Right ventricle myocardium inferior (tissue), 1 donor: ENCODE measurements around the gene RABL6. TPM values are rescaled to one million over a fixed set of nuclear protein-coding genes. Genes with fewer than 3 reads are reported as not detected.
"Not testable (repeated sequence)": the region's sequence is repeated elsewhere in the genome, so short reads cannot be mapped to it uniquely, and the experiment has no call there.

Source experiments
- ATAC-seq: fragments of 200-7000 bp; cut with Tn5 transposase; one replicate; pipeline ENCODE4 v1.9.1; 2020; ENCODE audit warnings: mild to moderate bottlenecking, moderate library complexity
- DNase-seq: peaks from one replicate; pipeline ENCODE4 v3.0.0; 2021; ENCODE audit errors: missing footprints
- intact Hi-C: fragments of 100-400 bp; cut with DNase I; formaldehyde crosslinking; loops from one replicate; pipeline ENCODE4 v1.11.0; 2022
- total RNA-seq: library from RNA; stranded (reverse); fragmentation: NEBNext Ultra II Directional; extraction: Animal tissue kit (Norgen Biotek cat#: 25700); gene quantifications from one replicate; pipeline ENCODE4 v1.2.1, GENCODE V29; 2021
- donor health status: DM: no; HTN: yes; CAD: no; lungs with severe emphysema.

Gene RABL6
- total RNA-seq, 1 donor from 2014 or later = 69.5 TPM

- DNase-seq = peak; percentile 28
- intact Hi-C loops = no loop called here
- no peak for ATAC-seq
Observed at GRCh38 chr9:136827794-136828473, 20.2 kb downstream of the RABL6 start.

DNA sequence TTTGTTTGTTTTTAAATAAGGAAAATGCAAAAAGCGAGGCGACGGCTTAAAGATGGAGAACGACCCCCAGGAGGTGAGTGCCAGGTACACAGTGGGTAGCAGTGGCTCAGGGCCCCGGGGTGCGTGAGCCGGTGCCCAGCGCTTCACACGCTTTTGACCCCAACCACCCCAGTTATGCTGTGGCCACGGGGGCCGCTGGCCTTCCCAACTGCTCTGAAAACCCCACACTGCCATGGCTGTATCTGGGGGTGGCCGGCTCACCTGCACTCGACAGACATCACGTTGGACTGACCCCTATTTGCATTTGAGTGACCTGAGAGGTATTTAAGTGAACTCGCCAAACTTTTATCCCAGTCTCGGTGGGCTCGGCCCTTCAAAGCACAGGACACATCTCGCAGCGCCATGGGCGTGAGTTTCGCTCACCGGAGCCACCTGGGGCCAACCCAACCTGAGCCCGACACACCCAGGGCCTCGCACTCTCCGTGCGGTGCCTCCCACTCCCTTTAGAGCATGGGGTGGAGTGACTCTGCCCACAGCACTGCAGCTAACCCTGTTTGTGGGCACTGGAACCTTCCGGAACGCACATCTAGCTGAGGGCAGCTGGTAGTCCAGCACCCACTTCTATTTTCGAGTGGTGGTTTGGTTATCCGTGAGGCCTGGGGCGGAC is 20.9 kb downstream of the RABL6 start:
- DNase-seq (peak; percentile 39), ATAC-seq (no peak)
- intact Hi-C loops = no loop called here

DNA sequence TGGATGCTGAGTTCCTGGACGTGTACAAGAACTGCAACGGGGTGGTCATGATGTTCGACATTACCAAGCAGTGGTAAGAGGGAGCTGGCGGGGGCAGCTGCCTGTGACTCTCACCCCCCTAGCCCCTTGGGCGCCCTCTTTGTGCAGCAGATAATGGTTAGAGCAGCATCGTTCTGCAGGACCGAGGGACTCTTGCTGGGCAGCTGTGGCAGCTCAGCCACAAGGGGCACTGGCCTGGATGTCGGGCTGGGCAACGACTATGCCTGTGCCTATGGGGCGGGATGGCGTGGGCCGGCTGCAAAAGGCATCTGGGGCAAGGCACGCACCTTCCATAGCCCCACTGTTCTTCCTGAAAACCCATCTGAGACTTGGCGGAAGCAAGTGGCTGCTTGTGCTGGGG is 21.7 kb downstream of the RABL6 start:
- DNase-seq = peak; percentile 55
- intact Hi-C loops = no loop called here
- no peak for ATAC-seq

- no peak for ATAC-seq
- peak; percentile 28 for DNase-seq
- intact Hi-C loops = no loop called here
Observed at GRCh38 chr9:136829981-136830885, 22.5 kb downstream of the RABL6 start.

- intact Hi-C loops = no loop called here
- DNase-seq (peak; percentile 20), ATAC-seq (no peak)
Observed at GRCh38 chr9:136831002-136831719, 23.4 kb downstream of the RABL6 start.

DNA sequence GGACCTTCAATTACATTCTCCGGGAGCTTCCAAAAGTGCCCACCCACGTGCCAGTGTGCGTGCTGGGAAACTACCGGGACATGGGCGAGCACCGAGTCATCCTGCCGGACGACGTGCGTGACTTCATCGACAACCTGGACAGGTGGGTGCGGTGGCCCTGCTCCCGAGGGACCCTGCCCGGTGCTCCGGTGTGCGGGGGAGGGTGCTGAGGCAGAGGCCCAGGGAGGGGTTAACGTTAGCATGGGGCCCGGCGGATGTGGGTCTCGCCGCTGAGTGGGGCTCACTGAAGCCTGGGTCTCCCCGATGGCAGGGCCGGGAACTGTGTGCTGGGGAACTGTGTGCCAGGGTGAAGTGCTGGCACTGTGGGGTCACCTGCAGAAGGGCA is 24.0 kb downstream of the RABL6 start:
- DNase-seq (peak; percentile 27), ATAC-seq (no peak)

GRCh38 chr9:136832581-136832980 is 24.8 kb downstream of the RABL6 start:
- ATAC-seq = no peak
- no peak for DNase-seq
- intact Hi-C loops = no loop called here

More for the DNA sequence above, 24.0 kb downstream of the RABL6 start:
- intact Hi-C loops = no loop called here

- peak; percentile 25 for DNase-seq
- intact Hi-C loops, ATAC-seq: not testable (repeated sequence)
Observed at GRCh38 chr9:136833381-136834048, 25.8 kb downstream of the RABL6 start.

GRCh38 chr9:136835162-136835931 is 27.6 kb downstream of the RABL6 start:
- ATAC-seq (no peak), DNase-seq (peak; percentile 61)
- intact Hi-C loops = no loop called here

DNA sequence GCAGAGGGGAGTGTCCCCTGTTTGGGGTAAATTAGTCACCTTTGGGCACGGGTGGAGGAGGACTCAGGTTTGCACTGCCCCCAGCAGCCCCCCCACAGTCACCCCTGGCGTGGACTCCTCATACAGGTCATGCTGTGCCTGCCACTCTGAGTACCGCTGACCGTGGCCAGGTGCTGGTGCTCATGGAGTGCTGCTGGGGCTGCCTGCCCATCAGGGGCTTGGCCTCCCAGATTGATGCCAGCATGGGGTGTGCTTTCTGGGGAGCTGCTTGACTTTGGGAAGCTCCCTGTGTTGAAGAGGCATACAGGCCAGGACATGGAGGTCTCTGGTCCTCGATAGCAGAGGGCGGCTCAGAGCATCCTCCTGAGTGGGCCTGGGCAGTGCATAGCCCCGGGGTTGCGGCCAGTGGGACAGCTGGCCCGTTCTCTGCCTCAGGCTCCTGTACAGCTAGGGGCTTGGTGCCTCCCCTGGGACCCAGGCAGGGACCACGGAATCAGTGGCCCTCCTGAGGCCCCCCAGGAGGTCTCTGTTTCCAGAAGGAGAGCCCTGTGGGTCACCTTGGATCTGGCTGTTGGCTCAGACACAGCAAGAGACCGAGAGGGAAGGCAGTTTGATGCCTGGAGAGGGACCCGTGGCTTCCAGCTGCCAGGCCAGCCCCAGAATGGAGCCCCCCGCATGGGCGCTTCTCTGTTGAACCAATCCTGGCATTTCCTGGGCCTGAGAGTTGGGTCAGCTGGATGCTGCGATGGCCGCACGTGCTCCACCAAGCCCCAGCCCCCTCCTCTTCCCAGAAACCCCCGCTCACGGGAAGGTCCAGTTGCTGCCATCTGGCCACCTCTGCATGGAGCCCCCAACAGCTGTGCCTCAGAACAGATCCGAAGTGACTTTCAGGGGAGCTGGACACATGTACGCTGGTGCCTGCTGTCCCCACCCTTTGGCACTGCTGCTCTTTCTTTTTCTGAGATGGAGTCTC is 28.5 kb downstream of the RABL6 start:
- intact Hi-C loops = no loop called here
- DNase-seq = peak; percentile 22

GRCh38 chr9:136837146-136837855 is 29.6 kb downstream of the RABL6 start:
- intact Hi-C loops = no loop called here
- ATAC-seq = no peak
- DNase-seq = no peak

More for the DNA sequence above, 28.5 kb downstream of the RABL6 start:
- no peak for ATAC-seq

DNA sequence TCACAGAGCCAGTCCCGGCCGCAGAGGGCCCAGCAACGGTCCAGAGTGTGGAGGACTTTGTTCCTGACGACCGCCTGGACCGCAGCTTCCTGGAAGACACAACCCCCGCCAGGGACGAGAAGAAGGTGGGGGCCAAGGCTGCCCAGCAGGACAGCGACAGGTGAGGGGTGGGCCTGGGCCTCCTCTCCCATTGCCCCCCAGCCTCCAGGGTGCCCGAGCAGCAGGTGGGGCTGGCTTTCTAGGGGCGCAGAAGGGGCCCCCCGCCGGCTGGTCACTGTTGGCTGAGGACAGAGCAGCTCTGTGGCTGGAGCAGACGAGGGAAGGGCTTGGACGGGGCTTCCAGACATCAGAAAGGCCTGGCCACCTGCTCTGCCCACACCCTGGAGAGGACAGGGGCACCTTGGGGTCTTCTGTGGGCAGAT is 30.1 kb downstream of the RABL6 start:
- intact Hi-C loops, ATAC-seq, DNase-seq: not testable (repeated sequence)

DNA sequence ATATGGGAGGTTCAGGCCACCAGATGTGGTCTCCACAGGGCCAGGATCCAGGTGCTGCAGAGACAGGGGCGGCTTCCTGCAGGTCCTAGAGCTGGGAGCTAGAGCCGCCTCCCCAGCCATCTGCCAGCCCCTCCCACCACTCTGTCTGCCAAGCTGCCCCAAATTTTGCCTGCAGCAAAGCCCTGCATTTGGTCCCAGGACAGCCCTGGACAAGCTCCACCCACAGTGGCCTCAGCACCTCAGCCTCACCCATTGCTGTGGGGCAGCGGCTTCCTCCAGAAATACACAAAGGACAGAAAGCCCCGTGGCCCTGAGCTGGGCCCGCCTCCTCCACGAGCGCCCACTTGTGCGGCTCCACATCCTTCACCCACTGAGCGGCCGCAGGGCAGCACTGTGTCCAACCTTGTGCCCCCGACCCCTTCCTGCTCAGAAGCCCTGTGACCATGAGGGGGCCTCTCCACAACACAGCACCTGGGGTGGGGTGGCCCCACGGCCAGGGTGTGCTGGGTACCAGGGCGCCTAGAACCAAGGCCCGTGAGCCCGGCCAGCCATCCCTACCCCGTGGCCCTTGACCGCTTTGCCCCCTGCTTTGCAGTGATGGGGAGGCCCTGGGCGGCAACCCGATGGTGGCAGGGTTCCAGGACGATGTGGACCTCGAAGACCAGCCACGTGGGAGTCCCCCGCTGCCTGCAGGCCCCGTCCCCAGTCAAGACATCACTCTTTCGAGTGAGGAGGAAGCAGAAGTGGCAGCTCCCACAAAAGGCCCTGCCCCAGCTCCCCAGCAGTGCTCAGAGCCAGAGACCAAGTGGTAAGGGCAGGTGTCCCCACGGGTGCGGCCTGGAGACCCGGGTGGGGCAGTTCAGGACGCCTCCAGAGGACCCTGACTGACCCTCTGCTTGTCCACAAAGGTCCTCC is 30.8 kb downstream of the RABL6 start:
- intact Hi-C loops = no loop called here
- ATAC-seq = no peak
- DNase-seq = no peak

GRCh38 chr9:136839229-136840139 is 31.7 kb downstream of the RABL6 start:
- DNase-seq (no peak), ATAC-seq (no peak)
- intact Hi-C loops = loop anchor here (5.0 kb wide), 1 partner anchor 188 kb away; the partner anchor contains the start of gene ABCA2
